K562 (cell line): ENCODE measurements around the gene REP15. TPM values are rescaled to one million over a fixed set of nuclear protein-coding genes. Genes with fewer than 3 reads are reported as not detected.

ENCODE experiments used
- ARID2 ChIP-seq: fragments of 450-650 bp; IDR thresholded peaks from 2 replicates; pipeline ENCODE4 v1.6.1; 2017; ENCODE audit warnings: antibody characterized with exemption, mild to moderate bottlenecking
- BCOR ChIP-seq: fragments of 450-650 bp; IDR thresholded peaks from 2 replicates; pipeline ENCODE4 v1.6.1; 2016
- CLOCK ChIP-seq: fragments of 250-450 bp; sonication (Bioruptor Pico); IDR thresholded peaks from 2 replicates; pipeline ENCODE4 v1.4.0; 2020; ENCODE audit warnings: mild to moderate bottlenecking, moderate library complexity, borderline replicate concordance
- CREM ChIP-seq: IDR thresholded peaks from 2 replicates; pipeline ENCODE4 v1.6.1; 2014; ENCODE audit warnings: antibody characterized with exemption, low read depth
- ELF2 ChIP-seq: fragments of 250-450 bp; sonication (Bioruptor Pico); IDR thresholded peaks from 2 replicates; pipeline ENCODE4 v1.5.0; 2021; ENCODE audit warnings: mild to moderate bottlenecking
- ETS1 ChIP-seq: conservative IDR thresholded peaks from 2 replicates; pipeline ENCODE4 v1.6.1; 2011; ENCODE audit warnings: low read depth, mild to moderate bottlenecking, low read length; ENCODE audit not compliant: control insufficient read depth
- EWSR1 ChIP-seq: fragments of 450-650 bp; IDR thresholded peaks from 2 replicates; pipeline ENCODE4 v1.6.1; 2018; ENCODE audit warnings: borderline replicate concordance, mild to moderate bottlenecking, low read depth, moderate library complexity; ENCODE audit not compliant: partially characterized antibody
- FOXJ3 ChIP-seq: sonication (generic); formaldehyde crosslinking; IDR thresholded peaks from 2 replicates; pipeline ENCODE4 v1.4.0; 2020; ENCODE audit warnings: mild to moderate bottlenecking, missing genetic modification reagents
- HDAC8 ChIP-seq: fragments of 450-650 bp; IDR thresholded peaks from 2 replicates; pipeline ENCODE4 v1.6.1; 2016; ENCODE audit warnings: mild to moderate bottlenecking, missing genetic modification characterization, moderate library complexity, missing compliant biosample characterization
- HMG20A ChIP-seq: fragments of 450-650 bp; formaldehyde crosslinking; conservative IDR thresholded peaks from 2 replicates; pipeline ENCODE4 v1.4.0; 2020; ENCODE audit warnings: mild to moderate bottlenecking, mixed read lengths
- KLF10 ChIP-seq: fragments of 250-450 bp; sonication (Bioruptor Pico); IDR thresholded peaks from 2 replicates; pipeline ENCODE4 v1.6.1; 2021; ENCODE audit warnings: matching md5 sums
- NR4A1 ChIP-seq, 2 experiments: fragments of 250-450 bp in 1 of 2; fragments of 450-650 bp in 1 of 2; sonication (Bioruptor Pico) in 1 of 2; IDR thresholded peaks; 2 replicates each; pipeline versions ENCODE4 v1.4.0 to v1.6.1; 2016 to 2020; ENCODE audit warnings: mild to moderate bottlenecking in 2 of 2, missing compliant biosample characterization in 1 of 2, missing genetic modification characterization in 1 of 2, moderate library complexity in 1 of 2
- PHTF2 ChIP-seq: fragments of 250-450 bp; sonication (Bioruptor Pico); IDR thresholded peaks from 2 replicates; pipeline ENCODE4 v1.5.0; 2021; ENCODE audit warnings: mild to moderate bottlenecking
- PURB ChIP-seq: sonication (generic); formaldehyde crosslinking; IDR thresholded peaks from 2 replicates; pipeline ENCODE4 v1.9.0; 2021; ENCODE audit warnings: low read depth, mild to moderate bottlenecking, missing genetic modification reagents
- RBFOX2 ChIP-seq: fragments of 200-400 bp; formaldehyde crosslinking; IDR thresholded peaks from 2 replicates; pipeline ENCODE4 v1.6.1; 2017; ENCODE audit warnings: low read depth, mild to moderate bottlenecking, low read length, moderate library complexity
- RBM34 ChIP-seq: fragments of 200-400 bp; formaldehyde crosslinking; IDR thresholded peaks from 2 replicates; pipeline ENCODE4 v1.6.1; 2018; ENCODE audit warnings: low read length, borderline replicate concordance; ENCODE audit not compliant: insufficient read depth
- SOX6 ChIP-seq: fragments of 450-650 bp; IDR thresholded peaks from 2 replicates; pipeline ENCODE4 v1.6.1; 2014; ENCODE audit warnings: mild to moderate bottlenecking
- SREBF2 ChIP-seq: sonication (generic); formaldehyde crosslinking; IDR thresholded peaks from 2 replicates; pipeline ENCODE4 v1.4.0; 2020; ENCODE audit warnings: mild to moderate bottlenecking, missing genetic modification reagents
- SRSF3 ChIP-seq: fragments of 200-400 bp; formaldehyde crosslinking; IDR thresholded peaks from 2 replicates; pipeline ENCODE4 v1.6.1; 2016; ENCODE audit warnings: mild to moderate bottlenecking, low read length, moderate library complexity; ENCODE audit not compliant: insufficient read depth
- TAF1 ChIP-seq: IDR thresholded peaks from 2 replicates; pipeline ENCODE4 v1.6.1; 2011; ENCODE audit warnings: mild to moderate bottlenecking, low read length, moderate library complexity; ENCODE audit not compliant: insufficient read depth, control insufficient read depth, severe bottlenecking; ENCODE audit errors: extremely low read depth
- ZBTB7A ChIP-seq: IDR thresholded peaks from 2 replicates; pipeline ENCODE4 v1.6.1; 2011; ENCODE audit warnings: low read depth, mild to moderate bottlenecking, low read length, moderate library complexity, borderline replicate concordance; ENCODE audit not compliant: control insufficient read depth
- ZNF57 ChIP-seq: fragments of 450-650 bp; formaldehyde crosslinking; IDR thresholded peaks from 2 replicates; pipeline ENCODE4 v1.4.0; 2020; ENCODE audit warnings: mild to moderate bottlenecking, moderate library complexity
- ZNF584 ChIP-seq: fragments of 200-800 bp; sonication (Bioruptor generic); IDR thresholded peaks from 2 replicates; pipeline ENCODE4 v1.6.1; 2016; ENCODE audit warnings: low read depth, mild to moderate bottlenecking, missing genetic modification characterization, missing compliant biosample characterization
- ZNF76 ChIP-seq: fragments of 250-450 bp; sonication (Bioruptor Pico); IDR thresholded peaks from 2 replicates; pipeline ENCODE4 v1.4.0; 2020; ENCODE audit warnings: mild to moderate bottlenecking, moderate library complexity, borderline replicate concordance
- ZNF79 ChIP-seq: fragments of 250-450 bp; sonication (Bioruptor Pico); IDR thresholded peaks from 2 replicates; pipeline ENCODE4 v1.4.0; 2020; ENCODE audit warnings: low read depth, mild to moderate bottlenecking, moderate library complexity
- polyA plus RNA-seq, 8 experiments: library from polyadenylated mRNA; depleted of rRNA in 4 of 8; stranded (reverse) in 5 of 8; unstranded in 3 of 8; fragments of >200 nt; fragmentation: Nextera tagmentation in 2 of 8; fragmentation: Illumina TruSeq in 1 of 8; extraction: Ambion mirVana in 2 of 8; extraction: Trizol in 1 of 8; gene quantifications; 2 replicates each; pipeline versions ENCODE4 v1.2.1 to v1.2.3, GENCODE V29; 2011 to 2014; ENCODE audit warnings: inconsistent platforms in 1 of 8, missing spikeins in 1 of 8
- total RNA-seq, 7 experiments: library from RNA; depleted of rRNA in 6 of 7; stranded (reverse); fragments of >200 nt in 6 of 7; fragmentation: Illumina TruSeq in 2 of 7; extraction: Trizol in 2 of 7; gene quantifications; 2 replicates each; pipeline versions ENCODE4 v1.2.1 to v1.2.3, GENCODE V29; 2011 to 2021; ENCODE audit warnings: low replicate concordance in 1 of 7

The REP15 gene
- total and polyA plus RNA-seq, 9 of the 15 experiments (the other 6 are each of a cell fraction or from before 2014, with no cell fraction given), result not detected

GRCh38 chr12:27703720-27704452 is 7.6 kb downstream of the REP15 start (continued):
- TF ChIP-seq NR4A1 (CRISPR knock-in tag; IDR thresholded peaks at IDR 0.05) (no peak), NR4A1 (tag; IDR thresholded peaks at IDR 0.05) (0 out of 2 replicates have a peak, but pooled peaks have one; percentile 21), ZNF79 (CRISPR knock-in tag) (no peak), CLOCK (CRISPR knock-in tag) (no peak), KLF10 (no peak), HMG20A (no peak), ETS1 (no peak), PURB (CRISPR knock-in tag) (no peak), SOX6 (peak; percentile 63; the same call in 1 of the 2 replicates), RBM34 (no peak), SREBF2 (CRISPR knock-in tag) (no peak), TAF1 (no peak), SRSF3 (no peak), ZNF57 (CRISPR knock-in tag) (no peak), CREM (0 out of 2 replicates have a peak, but pooled peaks have one; percentile 23), ELF2 (no peak), ZNF584 (CRISPR knock-in tag) (peak; percentile 91), ZNF76 (CRISPR knock-in tag) (no peak), ZBTB7A (no peak), PHTF2 (CRISPR knock-in tag) (no peak), EWSR1 (no peak), BCOR (no peak), FOXJ3 (CRISPR knock-in tag) (no peak), HDAC8 (tag) (no peak), ARID2 (no peak), RBFOX2 (0 out of 2 replicates have a peak, but pooled peaks have one; percentile 21)
